Neuronal stem cell (in vitro differentiated cells): Measurements from ENCODE around the gene PLCL2.

Source experiments
- DNase-seq: peaks from one replicate; pipeline ENCODE4 v3.0.0-alpha.2; 2013; ENCODE audit warnings: low spot score
- H2AFZ ChIP-seq: one replicate; pipeline ENCODE4 v1.6.1; 2013; ENCODE audit warnings: mild to moderate bottlenecking, low read length, inconsistent platforms
- H2AK5ac ChIP-seq: 2 replicates; pipeline ENCODE4 v1.6.1; 2013; ENCODE audit warnings: low read depth, mild to moderate bottlenecking, inconsistent platforms, low read length, moderate library complexity, mixed read lengths
- H2BK120ac ChIP-seq: 2 replicates; pipeline ENCODE4 v1.6.1; 2013; ENCODE audit warnings: low read depth, mild to moderate bottlenecking, inconsistent platforms, low read length, moderate library complexity, mixed read lengths
- H2BK12ac ChIP-seq: one replicate; pipeline ENCODE4 v1.6.1; 2013; ENCODE audit warnings: low read length, inconsistent platforms
- H2BK15ac ChIP-seq: 2 replicates; pipeline ENCODE4 v1.6.1; 2013; ENCODE audit warnings: mild to moderate bottlenecking, low read length, inconsistent platforms, mixed read lengths
- H2BK5ac ChIP-seq: one replicate; pipeline ENCODE4 v1.6.1; 2013; ENCODE audit warnings: inconsistent platforms, mild to moderate bottlenecking, low read length, moderate library complexity
- H3K14ac ChIP-seq: one replicate; pipeline ENCODE4 v1.6.1; 2013; ENCODE audit warnings: low read length, inconsistent platforms
- H3K18ac ChIP-seq: 2 replicates; pipeline ENCODE4 v1.6.1; 2013; ENCODE audit warnings: low read length, inconsistent platforms
- H3K23ac ChIP-seq: 2 replicates; pipeline ENCODE4 v1.6.1; 2013; ENCODE audit warnings: low read depth, mild to moderate bottlenecking, mixed read lengths, low read length, inconsistent platforms; ENCODE audit not compliant: poor library complexity
- H3K27ac ChIP-seq: replicated peaks from 3 replicates; pipeline ENCODE4 v1.5.1; 2013; ENCODE audit warnings: low read length, inconsistent platforms
- H3K27me3 ChIP-seq, 3 experiments: 2 replicates each; pipeline ENCODE4 v1.6.1; 2013; ENCODE audit warnings: low read length in 3 of 3, mild to moderate bottlenecking in 2 of 3, inconsistent platforms in 1 of 3, low read depth in 1 of 3, mixed read lengths in 1 of 3, moderate library complexity in 1 of 3; ENCODE audit not compliant: control insufficient read depth in 3 of 3, insufficient read depth in 3 of 3
- H3K36me3 ChIP-seq, 2 donors: replicated peaks in 1 of 2; 2 replicates each; pipeline ENCODE4 v1.6.1; 2013; ENCODE audit warnings: low read length in 2 of 2; ENCODE audit not compliant: control insufficient read depth in 2 of 2, insufficient read depth in 2 of 2
- H3K4ac ChIP-seq: 2 replicates; pipeline ENCODE4 v1.6.1; 2013; ENCODE audit warnings: inconsistent platforms, mild to moderate bottlenecking, low read length, moderate library complexity
- H3K4me1 ChIP-seq, 2 donors: 1 replicate in 1 of 2; 2 replicates in 1 of 2; pipeline ENCODE4 v1.6.1; 2013; ENCODE audit warnings: low read length in 2 of 2, low read depth in 1 of 2; ENCODE audit not compliant: control insufficient read depth in 2 of 2, insufficient read depth in 1 of 2
- H3K4me2 ChIP-seq: one replicate; pipeline ENCODE4 v1.6.1; 2013; ENCODE audit warnings: mild to moderate bottlenecking, low read length, inconsistent platforms; ENCODE audit not compliant: insufficient read depth, poor library complexity, severe bottlenecking
- H3K4me3 ChIP-seq, 2 donors: 2 replicates each; pipeline ENCODE4 v1.5.1; 2013; ENCODE audit warnings: low read length in 2 of 2, mild to moderate bottlenecking in 2 of 2, inconsistent platforms in 1 of 2, moderate library complexity in 1 of 2
- H3K79me1 ChIP-seq: one replicate; pipeline ENCODE4 v1.6.1; 2013; ENCODE audit warnings: low read depth, mild to moderate bottlenecking, inconsistent platforms, low read length, moderate library complexity
- H3K9ac ChIP-seq: one replicate; pipeline ENCODE4 v1.6.1; 2013; ENCODE audit warnings: mild to moderate bottlenecking, low read depth, low read length, inconsistent platforms; ENCODE audit not compliant: poor library complexity
- H3K9me3 ChIP-seq, 2 donors: replicated peaks in 1 of 2; 2 replicates each; pipeline versions ENCODE3 to v1.6.1; 2013; ENCODE audit warnings: low read length in 2 of 2, mild to moderate bottlenecking in 2 of 2, inconsistent platforms in 1 of 2, low read depth in 1 of 2, mixed read lengths in 1 of 2, moderate library complexity in 1 of 2; ENCODE audit not compliant: control insufficient read depth in 2 of 2, insufficient read depth in 1 of 2
- H4K8ac ChIP-seq: one replicate; pipeline ENCODE4 v1.6.1; 2013; ENCODE audit warnings: low read depth, mild to moderate bottlenecking, inconsistent platforms, low read length, moderate library complexity
- H4K91ac ChIP-seq: one replicate; pipeline ENCODE4 v1.6.1; 2013; ENCODE audit warnings: low read length, low read depth, mild to moderate bottlenecking, inconsistent platforms; ENCODE audit not compliant: poor library complexity
- WGBS, 2 donors: extraction: QIAGEN DNeasy Blood & Tissue Kit; methylation state at CpG; one replicate each; pipeline ENCODE4 v1.1.7; 2013; ENCODE audit warnings: missing lambda C conversion rate in 2 of 2, mixed read lengths in 1 of 2; ENCODE audit not compliant: insufficient read length in 2 of 2, insufficient replicate concordance in 1 of 2; ENCODE audit errors: extremely low coverage in 2 of 2; 5-methylcytosine and 5-hydroxymethylcytosine counted together

Gene PLCL2

DNA sequence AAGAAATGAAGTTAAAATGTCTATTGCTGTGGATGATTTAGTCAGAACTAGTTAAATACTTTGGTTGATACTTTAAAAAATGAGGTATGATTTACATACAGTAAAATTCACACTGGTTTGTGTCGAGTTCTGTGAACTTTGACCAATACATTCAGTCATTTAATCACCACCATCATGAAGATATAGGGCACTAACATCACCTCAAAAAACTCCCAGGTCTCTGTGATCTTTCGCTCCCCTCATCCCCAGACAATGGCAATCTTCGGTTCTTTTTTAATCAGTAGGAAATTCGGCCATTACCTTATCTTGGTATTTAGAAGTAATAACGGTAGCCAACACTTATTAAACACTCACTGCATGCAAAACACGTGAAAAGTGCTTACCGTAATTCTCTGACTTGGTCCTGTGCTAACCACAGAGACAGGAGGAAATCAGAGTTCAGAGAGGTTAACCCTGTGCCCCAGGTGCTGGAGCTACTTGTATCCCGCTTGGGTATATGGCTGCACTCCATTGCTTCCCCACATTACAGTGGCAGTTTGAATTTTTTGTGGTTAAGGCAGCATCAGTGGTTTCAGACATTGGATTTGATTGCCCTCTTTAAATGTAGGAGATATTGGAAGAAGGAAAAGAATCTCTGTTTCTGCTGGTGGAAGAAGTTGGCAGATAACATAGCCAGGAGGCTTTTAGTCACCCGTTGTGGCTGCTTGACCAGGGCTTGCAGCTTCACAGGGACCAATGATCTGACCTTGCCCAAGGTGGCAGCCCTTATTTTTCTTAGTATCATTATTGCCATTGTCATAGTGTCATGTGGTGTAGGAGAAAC lies 4.2 kb downstream of the PLCL2 start:
- Histone ChIP-seq H3K23ac (no peak overlapping the region), H2AFZ (no peak overlapping the region), H3K4me2 (no peak overlapping the region), H4K91ac (no peak overlapping the region), H3K4ac (no peak overlapping the region), H3K27me3 (no peaks in the 10 kb centered on the region), H3K36me3 (no peaks in the 10 kb centered on the region), H2BK12ac (no peak overlapping the region), H3K79me1 (no peaks in the 10 kb centered on the region), H4K8ac (no peak overlapping the region), H3K27ac (no peak overlapping the region), H3K18ac (no peak overlapping the region), H2BK120ac (no peak overlapping the region), H3K9me3 (no peaks in the 10 kb centered on the region), H3K14ac (no peak overlapping the region), H2AK5ac (no peak overlapping the region), H3K9ac (no peak overlapping the region), H3K4me1 (peaks cover 4 to 8% of the 10 kb centered on the region in 2 donors), H3K4me3 (no peak overlapping the region), H2BK15ac (no peak overlapping the region), H2BK5ac (no peak overlapping the region)
- no CpG with 5 or more reads among the region's 9 CpGs for WGBS, 2 donors
- DNase-seq = no peak

DNA sequence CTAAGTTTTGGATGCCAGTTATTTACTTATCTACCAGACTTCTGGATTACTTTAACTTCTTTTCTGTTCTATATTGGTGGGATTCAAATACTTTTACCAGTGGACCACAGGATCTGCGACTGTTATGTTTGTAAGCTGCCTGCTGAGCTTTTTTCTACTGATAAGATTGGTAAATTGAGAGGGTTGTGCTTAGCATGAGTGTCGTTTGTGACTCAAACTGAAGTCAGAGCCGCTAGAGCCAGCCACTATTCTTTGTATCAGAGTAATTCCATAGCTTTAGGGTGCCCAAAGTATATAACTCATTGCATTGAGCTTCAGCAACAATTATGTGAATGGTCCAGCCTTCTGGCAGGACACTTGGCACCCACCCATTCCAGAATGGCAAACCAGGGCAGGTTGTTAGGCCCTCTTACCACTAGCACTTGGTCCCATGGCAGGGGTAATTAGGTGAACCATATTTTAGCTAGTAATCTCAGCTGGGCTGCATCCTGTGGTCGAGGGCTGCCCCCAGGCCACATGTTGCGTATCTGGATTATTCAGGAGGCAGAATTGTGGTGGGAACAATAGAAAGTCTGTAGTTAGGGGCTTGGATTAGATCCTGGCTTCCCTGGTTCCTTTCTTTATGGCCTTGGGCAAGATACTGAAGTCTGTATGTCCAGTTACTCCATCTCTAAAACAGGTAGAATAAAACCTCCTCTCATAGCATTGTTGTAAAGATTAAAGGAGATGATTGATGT lies 6.0 kb downstream of the PLCL2 start:
- no peak overlapping the region for H3K27ac ChIP-seq
- H3K4me2 ChIP-seq = no peak overlapping the region
- H2BK12ac ChIP-seq = no peak overlapping the region
- H3K4me1 ChIP-seq = peaks cover 4 to 8% of the 10 kb centered on the region in 2 donors
- no peak overlapping the region for H2BK5ac ChIP-seq
- H2BK15ac ChIP-seq = no peak overlapping the region
- H3K79me1 ChIP-seq = no peaks in the 10 kb centered on the region
- H3K23ac ChIP-seq = no peak overlapping the region
- H3K14ac ChIP-seq = no peak overlapping the region
- no peak overlapping the region for H3K9ac ChIP-seq
- no peak overlapping the region for H2BK120ac ChIP-seq
- H3K18ac ChIP-seq = no peak overlapping the region
- no peak overlapping the region for H3K4ac ChIP-seq
- no peak overlapping the region for H3K4me3 ChIP-seq
- H2AFZ ChIP-seq = no peak overlapping the region
- H2AK5ac ChIP-seq = no peak overlapping the region
- no peak for DNase-seq
- no peak overlapping the region for H4K91ac ChIP-seq
- no CpG with 5 or more reads among the region's 5 CpGs for WGBS, 2 donors
- no peaks in the 10 kb centered on the region for H3K27me3 ChIP-seq
- H3K36me3 ChIP-seq = no peaks in the 10 kb centered on the region
- H3K9me3 ChIP-seq = peaks cover 0 to 7% of the 10 kb centered on the region in 2 donors
- no peak overlapping the region for H4K8ac ChIP-seq

- Histone ChIP-seq H3K79me1 (no peaks in the 10 kb centered on the region), H3K23ac (no peak overlapping the region), H4K8ac (no peak overlapping the region), H2BK5ac (no peak overlapping the region), H3K18ac (no peak overlapping the region), H3K9me3 (peaks cover 0 to 8% of the 10 kb centered on the region in 2 donors), H2BK120ac (no peak overlapping the region), H3K4me3 (no peak overlapping the region), H2BK15ac (no peak overlapping the region), H3K14ac (no peak overlapping the region), H3K36me3 (no peaks in the 10 kb centered on the region), H3K4me2 (no peak overlapping the region), H3K4ac (no peak overlapping the region), H3K27ac (no peak overlapping the region), H2AK5ac (no peak overlapping the region), H4K91ac (no peak overlapping the region), H2BK12ac (no peak overlapping the region), H3K4me1 (peaks cover 2 to 4% of the 10 kb centered on the region in 2 donors), H3K9ac (no peak overlapping the region), H2AFZ (no peak overlapping the region), H3K27me3 (no peaks in the 10 kb centered on the region)
- no peak for DNase-seq
- WGBS, 2 donors = no CpG with 5 or more reads among the region's 1 CpG
These were observed 9.0 kb downstream of the PLCL2 start for GRCh38 chr3:16893618-16894200.

- Histone ChIP-seq H3K36me3 (no peaks in the 10 kb centered on the region), H3K18ac (no peak overlapping the region), H2AFZ (no peak overlapping the region), H3K4me2 (no peak overlapping the region), H2AK5ac (no peak overlapping the region), H3K27me3 (no peaks in the 10 kb centered on the region), H3K27ac (no peak overlapping the region), H3K4me3 (no peak overlapping the region), H3K79me1 (no peaks in the 10 kb centered on the region), H2BK5ac (no peak overlapping the region), H3K9me3 (peaks cover 0 to 8% of the 10 kb centered on the region in 2 donors), H3K23ac (no peak overlapping the region), H3K4me1 (no peaks in the 10 kb centered on the region), H2BK12ac (no peak overlapping the region), H2BK15ac (no peak overlapping the region), H3K4ac (no peak overlapping the region), H4K8ac (no peak overlapping the region), H2BK120ac (no peak overlapping the region), H3K9ac (no peak overlapping the region), H3K14ac (no peak overlapping the region), H4K91ac (no peak overlapping the region)
- no peak for DNase-seq
- WGBS, 2 donors = no CpG with 5 or more reads among the region's 5 CpGs
These were observed 11.4 kb downstream of the PLCL2 start for GRCh38 chr3:16896094-16896627.
